AG04449 (cell line): ENCODE results near the gene ESPNL.

ENCODE experiments used
- CTCF ChIA-PET: fragments of 350-600 bp; formaldehyde crosslinking; extraction: SDS; loops from one replicate; lab custom pipeline; 2021; ENCODE audit warnings: antibody characterized with exemption; lab: Yijun Ruan, JAX
- POLR2A ChIA-PET: fragments of 400-600, 350-600 bp; formaldehyde crosslinking; extraction: SDS; loops from one replicate; lab custom pipeline; 2020; ENCODE audit warnings: antibody characterized with exemption, inconsistent platforms; lab: Yijun Ruan, JAX
- DNase-seq: peaks from one replicate; pipeline ENCODE4 v3.0.0-alpha.2; 2010; ENCODE audit warnings: low read depth, low spot score
- H3K4me3 ChIP-seq: 2 replicates; pipeline ENCODE4 v1.5.1; 2011; ENCODE audit warnings: low read depth, mild to moderate bottlenecking, control low read depth, low read length
- CTCF ChIP-seq: IDR thresholded peaks from one replicate; pipeline ENCODE4 v1.5.1; 2011; ENCODE audit warnings: mild to moderate bottlenecking, moderate library complexity, low read length, control low read depth, inconsistent platforms; ENCODE audit not compliant: insufficient read depth; ENCODE audit errors: missing control alignments

ESPNL gene

GRCh38 chr2:238162251-238162845, 62.2 kb downstream of the ESPNL start:
- no peak overlapping the region for H3K4me3 ChIP-seq
- ChIA-PET POLR2A (no interaction called here), CTCF (interaction anchor here (0.9 kb wide), 1 partner anchor 101 kb away, joined by 5 read pairs; no protein-coding TSS in a partner anchor)
- DNase-seq: no peak
- TF ChIP-seq CTCF: no peak

GRCh38 chr2:238162846-238163441, 62.8 kb downstream of the ESPNL start:
- no peak for TF ChIP-seq CTCF
- ChIA-PET POLR2A (no interaction called here), CTCF (interaction anchor here (0.9 kb wide), 1 partner anchor 100 kb away, joined by 5 read pairs; no protein-coding TSS in a partner anchor)
- DNase-seq: no peak
- no peak overlapping the region for H3K4me3 ChIP-seq

- TF ChIP-seq CTCF: no peak
- no peak for DNase-seq
- POLR2A ChIA-PET: interaction anchor here (0.6 kb wide), 1 partner anchor 37 kb away, joined by 3 read pairs; no protein-coding TSS in a partner anchor
- peak overlapping the region; percentile 29 for H3K4me3 ChIP-seq
- CTCF ChIA-PET: no interaction called here
Measured at GRCh38 chr2:238163481-238164198, 63.5 kb downstream of the ESPNL start.

- H3K4me3 ChIP-seq: no peak overlapping the region
- TF ChIP-seq CTCF: no peak
- CTCF ChIA-PET: interaction anchor here (0.9 to 1.5 kb wide), 3 partner anchors 10 to 306 kb away, joined by 3 to 5 read pairs (median 4); no protein-coding TSS in a partner anchor
- POLR2A ChIA-PET: no interaction called here
- no peak for DNase-seq
Measured at GRCh38 chr2:238164906-238165287, 64.8 kb downstream of the ESPNL start.

GRCh38 chr2:238165288-238165921, 65.3 kb downstream of the ESPNL start:
- no peak for DNase-seq
- POLR2A ChIA-PET: no interaction called here
- no peak overlapping the region for H3K4me3 ChIP-seq
- no peak for TF ChIP-seq CTCF
- CTCF ChIA-PET: interaction anchor here (1.1 to 1.5 kb wide), 2 partner anchors 11 to 307 kb away, joined by 4 to 5 read pairs; no protein-coding TSS in a partner anchor
